T-helper 2 cell (primary cell): Measurements from ENCODE around the gene RABGAP1L.
"Not testable (repeated sequence)": the region's sequence is repeated elsewhere in the genome, so short reads cannot be mapped to it uniquely, and the experiment has no call there.

Experiments used
- DNase-seq, 5 experiments: peaks; one replicate each; pipeline versions ENCODE4 v3.0.0 to v3.0.0-alpha.2; 2012 to 2022

The RABGAP1L gene

GRCh38 chr1:174153825-174154107 is 5.6 kb upstream of the RABGAP1L start:
- DNase-seq: no peak

GRCh38 chr1:174156437-174156836 is 2.9 kb upstream of the RABGAP1L start:
- no peak for DNase-seq

- peak in 2 of 5 experiments; percentile 13 to 94 for DNase-seq
These were observed 2.0 kb upstream of the RABGAP1L start for GRCh38 chr1:174157157-174157806.

- peak in 2 of 5 experiments; percentile 27 to 53 for DNase-seq
These were observed 511 bp upstream of the RABGAP1L start for GRCh38 chr1:174158767-174159251.

- DNase-seq: peak in 1 of 5 experiments; percentile 4
These were observed 771 bp downstream of the RABGAP1L start for GRCh38 chr1:174160109-174160473.

- no peak for DNase-seq
These were observed 1.3 kb downstream of the RABGAP1L start for GRCh38 chr1:174160603-174161002.

GRCh38 chr1:174161813-174162212 is 2.5 kb downstream of the RABGAP1L start:
- DNase-seq: no peak

- DNase-seq: no peak
These were observed 5.5 kb downstream of the RABGAP1L start for GRCh38 chr1:174164826-174165225.

GRCh38 chr1:174165471-174166137 is 6.3 kb downstream of the RABGAP1L start:
- no peak for DNase-seq

- DNase-seq: no peak
These were observed 7.4 kb downstream of the RABGAP1L start for GRCh38 chr1:174166530-174167264.

- no peak for DNase-seq
These were observed 8.0 kb downstream of the RABGAP1L start for GRCh38 chr1:174167265-174167803.

- no peak for DNase-seq
These were observed 10.0 kb downstream of the RABGAP1L start for GRCh38 chr1:174169342-174169741.

GRCh38 chr1:174171073-174171472 is 11.8 kb downstream of the RABGAP1L start:
- no peak for DNase-seq

- DNase-seq: peak in 1 of 5 experiments; percentile 59
These were observed 15.4 kb downstream of the RABGAP1L start for GRCh38 chr1:174174461-174175329.

GRCh38 chr1:174178459-174178858 is 19.1 kb downstream of the RABGAP1L start:
- not testable (repeated sequence) for DNase-seq

GRCh38 chr1:174189428-174190062 is 30.2 kb downstream of the RABGAP1L start:
- peak in 1 of 5 experiments; percentile 48 for DNase-seq

- no peak for DNase-seq
These were observed 31.4 kb downstream of the RABGAP1L start for GRCh38 chr1:174190691-174191199.

- peak in 2 of 5 experiments; percentile 10 to 74 for DNase-seq
These were observed 32.1 kb downstream of the RABGAP1L start for GRCh38 chr1:174191349-174191862.

- DNase-seq: no peak
These were observed 35.1 kb downstream of the RABGAP1L start for GRCh38 chr1:174194461-174194860.

GRCh38 chr1:174197088-174197487 is 37.8 kb downstream of the RABGAP1L start:
- DNase-seq: no peak

GRCh38 chr1:174197547-174197946 is 38.2 kb downstream of the RABGAP1L start:
- no peak for DNase-seq
